Gastrocnemius medialis (tissue), 4 donors: ENCODE measurements around the gene ENG. TPM values are rescaled to one million over a fixed set of nuclear protein-coding genes. Genes with fewer than 3 reads are reported as not detected.

Experiments used
- ATAC-seq, 2 donors: fragments of 150-250 bp; one replicate each; pipeline ENCODE4 v1.9.1; 2016
- DNase-seq, 2 donors: peaks; one replicate each; pipeline ENCODE4 v3.0.0-alpha.2; 2019
- H3K27ac ChIP-seq, 4 donors: fragments of 200-600 bp; sonication (generic); 1 replicate in 1 of 4; 2 replicates in 3 of 4; pipeline ENCODE4 v1.5.1; 2016 to 2018; ENCODE audit warnings: mild to moderate bottlenecking in 2 of 4, moderate library complexity in 1 of 4
- H3K27me3 ChIP-seq, 3 donors: fragments of 200-600 bp; sonication (generic) in 2 of 3; 1 replicate in 1 of 3; 2 replicates in 2 of 3; pipeline versions ENCODE4 v1.5.1 to v1.6.0; 2016 to 2019; ENCODE audit warnings: mild to moderate bottlenecking in 1 of 3, moderate library complexity in 1 of 3
- H3K36me3 ChIP-seq, 2 donors: fragments of 200-600 bp; sonication (generic) in 1 of 2; one replicate each; pipeline ENCODE4 v1.5.1; 2017 to 2018
- H3K4me1 ChIP-seq, 2 donors: fragments of 200-600 bp; sonication (generic) in 1 of 2; one replicate each; pipeline ENCODE4 v1.5.1; 2016 to 2017; ENCODE audit warnings: mild to moderate bottlenecking in 2 of 2
- H3K4me3 ChIP-seq, 4 donors: fragments of 200-600 bp; sonication (generic) in 3 of 4; 1 replicate in 1 of 4; 2 replicates in 3 of 4; pipeline ENCODE4 v1.5.1; 2016 to 2019; ENCODE audit warnings: mild to moderate bottlenecking in 2 of 4
- H3K9me3 ChIP-seq, 3 donors: fragments of 200-600 bp; sonication (generic) in 2 of 3; 1 replicate in 1 of 3; 2 replicates in 2 of 3; pipeline ENCODE4 v1.5.1; 2016 to 2019
- CTCF ChIP-seq, 5 experiments: fragments of 450-650 bp in 3 of 5; fragments of 200-600 bp in 2 of 5; sonication (generic) in 2 of 5; IDR thresholded peaks in 4 of 5; conservative IDR thresholded peaks in 1 of 5; 1 replicate in 4 of 5; 2 replicates in 1 of 5; pipeline ENCODE4 v1.5.1; 2016 to 2019; ENCODE audit warnings: antibody characterized with exemption in 5 of 5, mild to moderate bottlenecking in 3 of 5, moderate library complexity in 3 of 5
- POLR2A ChIP-seq, 2 donors: fragments of 450-650 bp; IDR thresholded peaks; one replicate each; pipeline ENCODE4 v1.6.1; 2017; ENCODE audit warnings: antibody characterized with exemption in 2 of 2, mild to moderate bottlenecking in 2 of 2, moderate library complexity in 2 of 2
- in situ Hi-C, 4 donors: fragments of 200-750 bp; cut with MboI; loops; one replicate each; pipeline versions ENCODE4 v1.15.0 to v1.8.0; 2017; ENCODE audit warnings: low sequenced_read_pairs in 4 of 4
- intact Hi-C: fragments of 100-400 bp; cut with DNase I; formaldehyde crosslinking; loops from one replicate; pipeline ENCODE4 v1.15.1; 2023; ENCODE audit warnings: low total_unique reads
- total RNA-seq, 4 donors: library from RNA; depleted of rRNA; stranded (reverse); fragments of >200 nt; gene quantifications; one replicate each; pipeline versions ENCODE4 v1.1.0 to v1.2.3, GENCODE V29; 2016

Gene ENG
- total RNA-seq, 4 donors from 2014 or later, result 27.4 to 49.8 (median 32.6) TPM

DNA sequence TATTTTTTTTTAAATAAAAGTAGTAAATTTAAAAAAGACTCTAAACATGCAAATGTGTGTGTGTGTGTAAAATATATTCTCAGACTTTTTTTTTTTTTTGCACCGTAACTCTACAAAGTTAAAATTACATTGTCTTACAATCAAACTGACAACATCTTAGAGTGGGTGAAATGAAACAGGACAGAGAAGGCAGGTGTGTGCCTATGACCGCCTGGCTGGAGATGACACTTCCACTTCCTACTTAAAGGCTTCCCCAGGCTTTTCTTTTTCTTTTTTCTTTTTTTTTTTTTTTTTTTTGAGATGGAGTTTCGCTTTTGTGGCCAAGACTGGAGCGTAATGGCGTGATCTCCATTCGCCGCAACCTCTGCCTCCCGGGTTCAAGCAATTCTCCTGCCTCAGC, 25.7 kb upstream of the ENG start:
- Histone ChIP-seq H3K4me3 (no peak overlapping the region), H3K27ac (no peak overlapping the region), H3K27me3 (no peaks in the 10 kb centered on the region), H3K36me3 (no peaks in the 10 kb centered on the region), H3K4me1 (peaks cover 38% of the 10 kb centered on the region in 2 donors), H3K9me3 (no peaks in the 10 kb centered on the region)
- DNase-seq (no peak), ATAC-seq (no peak)
- TF ChIP-seq POLR2A (IDR thresholded peaks at IDR 0.05) (no peak), CTCF (IDR thresholded peaks at IDR 0.05 in 4 of 5, conservative IDR thresholded peaks at IDR 0.05 in 1 of 5) (no peak)
- in situ Hi-C loops (no loop called here), intact Hi-C loops (no loop called here)

GRCh38 chr9:127878652-127879390, 24.4 kb upstream of the ENG start:
- peaks cover 39 to 42% of the 10 kb centered on the region in 2 donors for H3K4me1 ChIP-seq
- peak overlapping the region in 2 of 4 donors; percentile 91 to 96 for H3K27ac ChIP-seq
- intact Hi-C loops, result loop anchor here (5.0 kb wide), 3 partner anchors 92 to 292 kb away; partner anchors contain the start of gene CDK9
- in situ Hi-C loops, result no loop called here
- TF ChIP-seq CTCF (IDR thresholded peaks at IDR 0.05 in 4 of 5, conservative IDR thresholded peaks at IDR 0.05 in 1 of 5), result no peak
- TF ChIP-seq POLR2A (IDR thresholded peaks at IDR 0.05), result no peak
- no peak for ATAC-seq
- no peaks in the 10 kb centered on the region for H3K36me3 ChIP-seq
- no peak for DNase-seq
- no peaks in the 10 kb centered on the region for H3K9me3 ChIP-seq
- no peaks in the 10 kb centered on the region for H3K27me3 ChIP-seq
- H3K4me3 ChIP-seq, result no peak overlapping the region

DNA sequence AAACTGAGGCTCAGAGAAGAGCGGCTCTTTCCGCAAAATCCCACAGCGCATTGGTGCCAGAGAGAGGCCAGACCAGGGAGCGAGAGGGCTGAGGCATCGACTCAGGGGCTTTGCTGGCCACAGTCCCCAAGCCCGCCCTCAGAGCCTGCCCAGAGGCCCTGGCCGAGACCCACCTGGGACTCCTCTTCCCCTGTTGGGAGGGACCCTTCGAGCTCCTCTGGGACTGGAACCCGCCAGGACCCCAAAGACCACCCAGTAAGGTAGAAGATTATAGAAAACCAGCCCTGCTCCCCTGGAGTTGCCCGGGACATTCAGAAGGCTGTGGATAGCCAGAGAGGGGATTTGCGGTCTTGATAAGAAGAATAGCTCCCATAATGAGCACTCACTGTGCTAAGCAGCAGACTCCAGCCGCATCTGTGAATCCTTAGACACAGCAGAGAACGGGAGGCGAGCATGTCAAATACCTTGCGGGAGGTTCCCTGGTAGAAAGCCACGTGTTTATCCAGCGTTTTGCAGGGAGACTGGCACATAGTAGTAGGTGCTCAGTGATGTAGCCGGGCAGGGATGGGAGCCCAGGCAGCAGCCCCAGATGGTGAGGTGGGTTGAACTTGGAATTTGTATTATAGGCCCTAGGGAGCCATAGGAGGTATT, 23.7 kb upstream of the ENG start:
- no peak for DNase-seq
- intact Hi-C loops (loop anchor here (5.0 kb wide), 3 partner anchors 91 to 291 kb away; partner anchors contain the start of gene CDK9), in situ Hi-C loops (no loop called here)
- no peaks in the 10 kb centered on the region for H3K9me3 ChIP-seq
- TF ChIP-seq CTCF (IDR thresholded peaks at IDR 0.05 in 4 of 5, conservative IDR thresholded peaks at IDR 0.05 in 1 of 5) (no peak), POLR2A (IDR thresholded peaks at IDR 0.05) (no peak)
- peaks cover 46 to 47% of the 10 kb centered on the region in 2 donors for H3K4me1 ChIP-seq
- no peak for ATAC-seq
- H3K36me3 ChIP-seq, result no peaks in the 10 kb centered on the region
- peak overlapping the region; percentile 60 to 74 (median 68) for H3K4me3 ChIP-seq
- H3K27ac ChIP-seq, result peak overlapping the region; percentile 86 to 96 (median 91)
- H3K27me3 ChIP-seq, result no peaks in the 10 kb centered on the region

DNA sequence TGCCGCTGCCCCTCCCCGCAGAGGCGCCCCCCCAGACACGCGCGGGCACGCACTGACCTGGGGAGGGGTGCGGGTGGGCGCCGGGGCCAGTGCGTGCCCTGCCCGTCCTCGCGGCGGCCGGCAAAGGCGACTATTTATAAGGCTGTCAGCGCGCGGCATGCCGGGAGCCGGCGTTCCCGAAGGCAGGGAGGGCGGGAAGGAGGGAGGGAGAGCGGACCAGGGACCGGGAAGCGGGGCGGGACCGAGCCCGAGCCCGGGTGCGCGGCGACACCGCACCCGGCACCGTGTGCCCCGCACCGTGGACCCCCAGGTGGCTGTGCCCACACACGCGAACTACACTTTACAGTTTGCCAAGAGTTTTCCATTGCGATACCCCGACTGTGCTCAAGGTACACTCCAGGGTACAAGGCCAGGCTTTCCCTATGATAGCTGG, 23.1 kb upstream of the ENG start, which contains the start of gene AK1:
Gene AK1, minus strand, starts transcription at position 110 of the 433 bp plus-strand sequence. CDS start 3,058 bp downstream, outside the sequence.
- peaks cover 47 to 48% of the 10 kb centered on the region in 2 donors for H3K4me1 ChIP-seq
- intact Hi-C loops, result loop anchor here (1.0 to 5.0 kb wide), 6 partner anchors 20 to 290 kb away; partner anchors contain the start of genes CDK9, FPGS and ST6GALNAC4

More for the DNA sequence above, 23.1 kb upstream of the ENG start, which contains the start of gene AK1:
- Histone ChIP-seq H3K27ac (peak within 1 kb of the TSS; percentile 86 to 96 (median 91)), H3K36me3 (peaks cover 0 to 3% of the 10 kb centered on the region in 2 donors), H3K9me3 (no peaks in the 10 kb centered on the region), H3K4me3 (peak within 1 kb of the TSS; percentile 60 to 74 (median 68)), H3K27me3 (no peaks in the 10 kb centered on the region)
- in situ Hi-C loops, result no loop called here
- peak; percentile 74 to 90 for TF ChIP-seq POLR2A (IDR thresholded peaks at IDR 0.05)
- no peak for TF ChIP-seq CTCF (IDR thresholded peaks at IDR 0.05 in 4 of 5, conservative IDR thresholded peaks at IDR 0.05 in 1 of 5)
- ATAC-seq (peak; percentile 68 to 70), DNase-seq (peak; percentile 75 to 83)
